HEK293 (cell line): Measurements from ENCODE around the gene RAB11B.
"Not testable (repeated sequence)": the region's sequence is repeated elsewhere in the genome, so short reads cannot be mapped to it uniquely, and the experiment has no call there.

Experiments used
- CTCF ChIA-PET: fragments of 350-600 bp; formaldehyde crosslinking; extraction: SDS; loops from one replicate; lab custom pipeline; 2021; ENCODE audit warnings: antibody characterized with exemption; lab: Yijun Ruan, JAX
- POLR2A ChIA-PET: fragments of 300-600 bp; formaldehyde crosslinking; extraction: SDS; loops from one replicate; lab custom pipeline; 2020; ENCODE audit warnings: antibody characterized with exemption, inconsistent platforms; lab: Yijun Ruan, JAX
- H3K27ac ChIP-seq: fragments of 200-500 bp; sonication (Bioruptor generic); 2 replicates; pipeline ENCODE4 v1.5.1; 2014; ENCODE audit warnings: low read depth, low read length, control low read depth, inconsistent platforms; ENCODE audit errors: extremely low read depth
- H3K36me3 ChIP-seq, 2 experiments: fragments of 200-500 bp in 1 of 2; sonication (Bioruptor generic) in 1 of 2; 1 replicate in 1 of 2; 2 replicates in 1 of 2; pipeline ENCODE4 v1.5.1; 2014 to 2017; ENCODE audit warnings: inconsistent platforms in 2 of 2, low read length in 2 of 2; ENCODE audit not compliant: control insufficient read depth in 2 of 2, insufficient read depth in 1 of 2
- H3K4me1 ChIP-seq: fragments of 200-500 bp; sonication (Bioruptor generic); 2 replicates; pipeline ENCODE4 v1.5.1; 2014; ENCODE audit warnings: mild to moderate bottlenecking, low read length, inconsistent platforms; ENCODE audit not compliant: control insufficient read depth, insufficient read depth
- H3K4me3 ChIP-seq: 2 replicates; pipeline ENCODE4 v1.5.1; 2011; ENCODE audit warnings: low read depth, mild to moderate bottlenecking, control low read depth, low read length, moderate library complexity
- H3K9me3 ChIP-seq: fragments of 200-500 bp; sonication (Bioruptor generic); 2 replicates; pipeline ENCODE4 v1.5.1; 2014; ENCODE audit warnings: low read depth, low read length, inconsistent platforms; ENCODE audit not compliant: control insufficient read depth, insufficient read depth
- BCL6B ChIP-seq: fragments of 450-650 bp; formaldehyde crosslinking; IDR thresholded peaks from 2 replicates; pipeline ENCODE4 v1.5.1; 2017; ENCODE audit warnings: missing biosample characterization, missing genetic modification characterization
- CTCF ChIP-seq: fragments of 450-650 bp; formaldehyde crosslinking; IDR thresholded peaks from 2 replicates; pipeline ENCODE4 v1.5.1; 2016; ENCODE audit warnings: missing biosample characterization, missing genetic modification characterization
- EGR2 ChIP-seq: fragments of 450-650 bp; formaldehyde crosslinking; IDR thresholded peaks from 2 replicates; pipeline ENCODE4 v1.5.1; 2016; ENCODE audit warnings: low read depth, missing biosample characterization, missing genetic modification characterization
- HOXC10 ChIP-seq: sonication (generic); formaldehyde crosslinking; IDR thresholded peaks from 2 replicates; pipeline ENCODE4 v1.8.1; 2023; ENCODE audit warnings: mild to moderate bottlenecking, missing genetic modification reagents
- MZF1 ChIP-seq: fragments of 450-650 bp; formaldehyde crosslinking; IDR thresholded peaks from 2 replicates; pipeline ENCODE4 v1.5.1; 2017; ENCODE audit warnings: missing biosample characterization, missing genetic modification characterization, borderline replicate concordance
- SP7 ChIP-seq: fragments of 450-650 bp; formaldehyde crosslinking; IDR thresholded peaks from 2 replicates; pipeline ENCODE4 v1.5.1; 2016; ENCODE audit warnings: missing biosample characterization, missing genetic modification characterization
- ZIC2 ChIP-seq: fragments of 450-650 bp; formaldehyde crosslinking; IDR thresholded peaks from 2 replicates; pipeline ENCODE4 v1.5.1; 2016; ENCODE audit warnings: missing biosample characterization, missing genetic modification characterization
- ZNF121 ChIP-seq: fragments of 450-650 bp; formaldehyde crosslinking; IDR thresholded peaks from 2 replicates; pipeline ENCODE4 v1.5.1; 2016; ENCODE audit warnings: missing biosample characterization, missing genetic modification characterization
- ZNF2 ChIP-seq: fragments of 450-650 bp; formaldehyde crosslinking; IDR thresholded peaks from 2 replicates; pipeline ENCODE4 v1.5.1; 2016; ENCODE audit warnings: missing biosample characterization, missing genetic modification characterization
- ZNF335 ChIP-seq: fragments of 450-650 bp; formaldehyde crosslinking; conservative IDR thresholded peaks from 2 replicates; pipeline ENCODE4 v1.5.1; 2016; ENCODE audit warnings: missing biosample characterization, missing genetic modification characterization
- ZNF600 ChIP-seq: fragments of 450-650 bp; formaldehyde crosslinking; IDR thresholded peaks from 2 replicates; pipeline ENCODE4 v1.5.1; 2016; ENCODE audit warnings: missing biosample characterization, missing genetic modification characterization
- TF ChIP-seq, protein P1 (sequence below): fragments of 450-650 bp; formaldehyde crosslinking; IDR thresholded peaks from 2 replicates; pipeline ENCODE4 v1.5.1; 2016; ENCODE audit warnings: missing biosample characterization, missing genetic modification characterization

Gene RAB11B

DNA sequence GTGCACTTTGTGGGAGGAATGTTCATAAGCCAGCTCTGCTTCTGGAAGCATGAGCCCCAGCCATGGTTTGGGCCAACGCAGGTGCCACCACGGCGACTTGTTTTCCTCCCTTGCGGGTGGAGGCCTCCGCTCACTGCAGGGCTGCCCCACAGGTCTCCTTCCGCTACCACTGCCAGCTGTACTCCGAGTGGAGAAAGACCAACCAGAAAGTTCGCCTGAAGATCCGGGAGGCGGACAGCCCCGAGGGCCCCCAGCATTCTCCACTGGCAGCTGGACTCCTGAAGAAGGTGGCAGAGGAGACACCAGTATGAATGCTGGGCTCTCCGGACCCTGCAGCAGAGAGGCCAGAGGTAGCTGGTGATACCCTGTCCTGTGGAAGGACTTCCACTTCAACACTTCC, 48.1 kb downstream of the RAB11B start:
- H3K27ac ChIP-seq, result no peak overlapping the region
- ChIA-PET POLR2A (interaction anchor here (0.8 to 0.9 kb wide), 2 partner anchors 11 to 25 kb away, joined by 3 read pairs; partner anchors contain the start of gene MARCHF2), CTCF (no interaction called here)
- no peak for TF ChIP-seq HOXC10
- no peak for TF ChIP-seq EGR2 (tag by site-specific recombination)
- no peak for TF ChIP-seq CTCF
- peaks cover 0 to 4% of the 10 kb centered on the region in 2 experiments; a peak in 2 of 3 replicates for H3K36me3 ChIP-seq
- peaks cover 5% of the 10 kb centered on the region for H3K4me1 ChIP-seq
- no peaks in the 10 kb centered on the region for H3K9me3 ChIP-seq
- no peak overlapping the region for H3K4me3 ChIP-seq

DNA sequence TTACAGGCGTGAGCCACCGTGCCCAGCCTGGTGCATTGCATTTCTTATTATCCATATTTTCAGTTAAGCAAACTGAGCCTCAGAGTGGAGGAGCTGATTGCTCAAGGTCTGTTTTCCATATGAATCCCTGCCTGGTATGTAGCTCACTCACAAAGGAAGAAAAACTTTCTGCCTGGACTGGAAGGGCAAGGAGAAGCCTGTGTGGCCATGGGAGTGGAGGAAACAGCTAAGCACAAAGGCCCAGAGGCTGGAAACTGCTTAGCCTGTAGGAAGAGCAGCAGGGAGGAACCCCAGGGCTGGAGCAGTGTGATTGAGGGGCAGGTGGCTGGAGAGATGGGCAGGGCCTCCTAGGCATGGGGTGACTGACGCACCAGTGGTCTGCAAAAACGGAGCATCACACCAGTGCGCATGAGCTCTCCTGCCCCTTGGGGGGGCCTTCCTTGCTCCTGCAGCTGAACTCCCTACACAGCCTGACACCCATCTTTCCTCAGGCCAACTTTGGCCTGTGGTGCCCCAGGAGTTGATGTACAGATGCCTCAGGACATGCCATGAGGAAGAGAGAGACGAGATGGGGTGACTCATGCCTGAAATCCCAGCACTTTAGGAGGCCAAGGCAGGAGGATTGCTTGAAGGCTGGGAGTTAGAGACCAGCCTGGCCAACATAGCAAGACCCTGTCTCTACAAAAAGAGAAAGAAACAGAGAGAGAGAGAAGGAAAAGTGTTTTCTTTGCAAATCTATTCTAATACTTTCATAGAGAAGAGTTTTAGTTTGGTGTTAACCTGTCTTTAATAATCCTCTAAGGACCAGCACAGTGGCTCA, 51.8 kb downstream of the RAB11B start:
- ChIA-PET CTCF (interaction anchor here (0.6 to 1.3 kb wide), 5 partner anchors 10 to 257 kb away, joined by 3 to 4 read pairs (median 3); partner anchors contain the start of genes ACTL9 and MARCHF2), POLR2A (no interaction called here)
- Histone ChIP-seq H3K9me3 (no peaks in the 10 kb centered on the region), H3K27ac (no peak overlapping the region), H3K4me1 (peaks cover 7% of the 10 kb centered on the region), H3K36me3 (peaks cover 0 to 16% of the 10 kb centered on the region in 2 experiments; a peak in 2 of 3 replicates), H3K4me3 (no peak overlapping the region)
- no peak for TF ChIP-seq ZNF2 (tag by site-specific recombination)
- 0 out of 2 replicates have a peak, but pooled peaks have one; percentile 18 for TF ChIP-seq SP7 (tag by site-specific recombination)
- peak; percentile 58; the same call in 1 of the 2 replicates for TF ChIP-seq ZIC2 (tag by site-specific recombination)
- no peak for TF ChIP-seq MZF1 (tag by site-specific recombination)
- 0 out of 2 replicates have a peak, but pooled peaks have one; percentile 15 for TF ChIP-seq ZNF335
- peak; percentile 90 for TF ChIP-seq ZNF121 (tag by site-specific recombination)

DNA sequence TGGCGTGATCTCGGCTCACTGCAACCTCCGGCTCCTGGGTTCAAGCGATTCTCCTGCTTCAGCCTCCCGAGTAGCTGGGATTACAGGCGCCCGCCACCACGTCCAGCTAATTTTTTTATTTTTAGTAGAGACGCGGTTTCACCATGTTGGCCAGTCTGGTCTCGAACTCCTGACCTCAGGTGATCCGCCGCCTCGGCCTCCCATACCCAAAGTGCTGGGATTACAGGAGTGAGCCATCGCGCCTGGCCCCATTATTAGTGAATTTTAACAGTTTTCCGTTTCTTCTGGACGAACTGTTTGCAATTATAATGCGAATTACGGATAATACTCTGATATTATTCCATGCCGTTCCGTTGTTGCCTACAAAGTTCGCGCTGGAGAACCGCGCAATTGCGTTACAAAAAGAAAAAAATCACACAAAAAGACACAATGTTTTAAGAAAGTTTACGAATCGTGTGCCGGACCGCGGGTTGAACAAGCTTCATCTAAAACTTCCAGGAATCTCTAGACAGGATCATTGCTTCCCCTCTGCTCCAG, 54.0 kb downstream of the RAB11B start:
- Histone ChIP-seq H3K4me3 (peak overlapping the region; percentile 95), H3K27ac (peak overlapping the region; percentile 44), H3K4me1 (peaks cover 11% of the 10 kb centered on the region)
- POLR2A ChIA-PET, result interaction anchor here (0.8 to 7.0 kb wide), 13 partner anchors 10 to 149 kb away, joined by 3 to 47 read pairs (median 4); partner anchors contain the start of genes MARCHF2, RAB11B and ZNF414
- H3K9me3 ChIP-seq, result not testable (repeated sequence)
- TF ChIP-seq ZNF600 (peak; percentile 18; the same call in 1 of the 2 replicates), ZNF335 (peak; percentile 42; the same call in 1 of the 2 replicates), BCL6B (tag by site-specific recombination) (peak; percentile 90)
- TF ChIP-seq, protein P1, sequence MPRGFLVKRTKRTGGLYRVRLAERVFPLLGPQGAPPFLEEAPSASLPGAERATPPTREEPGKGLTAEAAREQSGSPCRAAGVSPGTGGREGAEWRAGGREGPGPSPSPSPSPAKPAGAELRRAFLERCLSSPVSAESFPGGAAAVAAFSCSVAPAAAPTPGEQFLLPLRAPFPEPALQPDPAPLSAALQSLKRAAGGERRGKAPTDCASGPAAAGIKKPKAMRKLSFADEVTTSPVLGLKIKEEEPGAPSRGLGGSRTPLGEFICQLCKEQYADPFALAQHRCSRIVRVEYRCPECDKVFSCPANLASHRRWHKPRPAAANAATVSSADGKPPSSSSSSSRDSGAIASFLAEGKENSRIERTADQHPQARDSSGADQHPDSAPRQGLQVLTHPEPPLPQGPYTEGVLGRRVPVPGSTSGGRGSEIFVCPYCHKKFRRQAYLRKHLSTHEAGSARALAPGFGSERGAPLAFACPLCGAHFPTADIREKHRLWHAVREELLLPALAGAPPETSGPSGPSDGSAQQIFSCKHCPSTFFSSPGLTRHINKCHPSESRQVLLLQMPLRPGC (tag by site-specific recombination), result 0 out of 2 replicates have a peak, but pooled peaks have one; percentile 7
- TF ChIP-seq, all 188 proteins: peak for 4; not testable (repeated sequence) for 184
- H3K36me3 ChIP-seq, result peaks cover 0 to 16% of the 10 kb centered on the region in 2 experiments; a peak in 2 of 3 replicates
- CTCF ChIA-PET, result interaction anchor here (1.0 to 1.7 kb wide), 3 partner anchors 10 to 90 kb away, joined by 3 to 11 read pairs (median 3); no protein-coding TSS in a partner anchor
